SK-N-SH (cell line): ENCODE measurements around the gene CCT6B.

Source experiments
- EP300 ChIP-seq, 2 experiments: IDR thresholded peaks; 2 replicates each; pipeline versions ENCODE4 v1.4.0 to v1.6.1; 2012; ENCODE audit warnings: borderline replicate concordance in 1 of 2, low read depth in 1 of 2, low read length in 1 of 2
- FOXJ3 ChIP-seq: sonication (generic); formaldehyde crosslinking; IDR thresholded peaks from 2 replicates; pipeline ENCODE4 v1.5.1; 2020; ENCODE audit warnings: mild to moderate bottlenecking, missing genetic modification reagents
- GATA2 ChIP-seq: sonication (generic); formaldehyde crosslinking; IDR thresholded peaks from 2 replicates; pipeline ENCODE4 v1.5.0; 2020; ENCODE audit warnings: mild to moderate bottlenecking, missing genetic modification reagents
- RAD21 ChIP-seq: IDR thresholded peaks from 2 replicates; pipeline ENCODE4 v1.6.1; 2012; ENCODE audit warnings: mild to moderate bottlenecking, low read length
- RFX5 ChIP-seq: IDR thresholded peaks from 2 replicates; pipeline ENCODE4 v1.6.1; 2012; ENCODE audit warnings: mild to moderate bottlenecking, improper control_type of control experiment, low read length
- RXRA ChIP-seq: IDR thresholded peaks from 2 replicates; pipeline ENCODE4 v1.4.0; 2012; ENCODE audit warnings: low read depth, mild to moderate bottlenecking, borderline replicate concordance
- SMC3 ChIP-seq: IDR thresholded peaks from 2 replicates; pipeline ENCODE4 v1.6.1; 2012; ENCODE audit warnings: low read depth, low read length, improper control_type of control experiment
- TAF1 ChIP-seq: IDR thresholded peaks from 2 replicates; pipeline ENCODE4 v1.6.1; 2012; ENCODE audit warnings: low read depth, mild to moderate bottlenecking, low read length, moderate library complexity, borderline replicate concordance
- YY1 ChIP-seq: IDR thresholded peaks from 2 replicates; pipeline ENCODE4 v1.4.0; 2012; ENCODE audit warnings: low read depth, mild to moderate bottlenecking
- TF ChIP-seq, protein P1 (sequence below): fragments of 200-600 bp; sonication (generic); IDR thresholded peaks from 2 replicates; pipeline ENCODE4 v1.6.1; 2017; ENCODE audit warnings: antibody characterized with exemption, mild to moderate bottlenecking, moderate library complexity
- TF ChIP-seq, protein P2 (sequence below): IDR thresholded peaks from 2 replicates; pipeline ENCODE4; 2012
- TF ChIP-seq, protein P3 (sequence below): IDR thresholded peaks from 2 replicates; pipeline ENCODE4 v1.6.1; 2012; ENCODE audit warnings: mild to moderate bottlenecking, low read depth, low read length, moderate library complexity
- TF ChIP-seq, protein P4 (sequence below): IDR thresholded peaks from 2 replicates; pipeline ENCODE4 v1.4.0; 2012; ENCODE audit warnings: low read depth
- TF ChIP-seq, protein P5 (sequence below): IDR thresholded peaks from 2 replicates; pipeline ENCODE4 v1.4.0; 2012; ENCODE audit warnings: low read depth, borderline replicate concordance

DNA sequence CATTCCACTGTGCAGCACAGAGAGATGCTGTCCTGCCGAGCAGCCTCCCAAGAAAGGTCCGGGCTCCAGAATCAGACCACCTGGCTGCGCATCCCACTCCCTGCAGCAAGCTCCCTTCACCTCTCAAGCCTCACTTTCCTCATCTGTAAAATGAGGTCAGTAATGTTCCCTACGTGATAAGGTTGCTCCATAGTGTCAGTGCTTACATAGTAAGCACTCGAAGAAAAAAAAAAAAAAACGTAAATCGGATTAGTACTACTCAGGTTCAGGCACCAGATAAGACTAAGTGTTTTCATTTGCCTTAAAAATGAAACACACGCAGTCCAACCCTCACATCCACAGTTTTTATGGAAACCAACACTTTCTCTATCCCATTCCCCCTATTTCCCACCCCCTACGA, 76.7 kb downstream of the CCT6B start:
- no peak for TF ChIP-seq TAF1
- TF ChIP-seq, protein P1, sequence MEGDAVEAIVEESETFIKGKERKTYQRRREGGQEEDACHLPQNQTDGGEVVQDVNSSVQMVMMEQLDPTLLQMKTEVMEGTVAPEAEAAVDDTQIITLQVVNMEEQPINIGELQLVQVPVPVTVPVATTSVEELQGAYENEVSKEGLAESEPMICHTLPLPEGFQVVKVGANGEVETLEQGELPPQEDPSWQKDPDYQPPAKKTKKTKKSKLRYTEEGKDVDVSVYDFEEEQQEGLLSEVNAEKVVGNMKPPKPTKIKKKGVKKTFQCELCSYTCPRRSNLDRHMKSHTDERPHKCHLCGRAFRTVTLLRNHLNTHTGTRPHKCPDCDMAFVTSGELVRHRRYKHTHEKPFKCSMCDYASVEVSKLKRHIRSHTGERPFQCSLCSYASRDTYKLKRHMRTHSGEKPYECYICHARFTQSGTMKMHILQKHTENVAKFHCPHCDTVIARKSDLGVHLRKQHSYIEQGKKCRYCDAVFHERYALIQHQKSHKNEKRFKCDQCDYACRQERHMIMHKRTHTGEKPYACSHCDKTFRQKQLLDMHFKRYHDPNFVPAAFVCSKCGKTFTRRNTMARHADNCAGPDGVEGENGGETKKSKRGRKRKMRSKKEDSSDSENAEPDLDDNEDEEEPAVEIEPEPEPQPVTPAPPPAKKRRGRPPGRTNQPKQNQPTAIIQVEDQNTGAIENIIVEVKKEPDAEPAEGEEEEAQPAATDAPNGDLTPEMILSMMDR: no peak
- TF ChIP-seq EP300 (IDR thresholded peaks at IDR 0.05; ENCODE audit: borderline replicate concordance in 1 of 2, low read depth in 1 of 2, low read length in 1 of 2): no peak
- no peak for TF ChIP-seq FOXJ3 (CRISPR knock-in tag)
- TF ChIP-seq RAD21: no peak
- no peak for TF ChIP-seq RXRA
- TF ChIP-seq, protein P2, sequence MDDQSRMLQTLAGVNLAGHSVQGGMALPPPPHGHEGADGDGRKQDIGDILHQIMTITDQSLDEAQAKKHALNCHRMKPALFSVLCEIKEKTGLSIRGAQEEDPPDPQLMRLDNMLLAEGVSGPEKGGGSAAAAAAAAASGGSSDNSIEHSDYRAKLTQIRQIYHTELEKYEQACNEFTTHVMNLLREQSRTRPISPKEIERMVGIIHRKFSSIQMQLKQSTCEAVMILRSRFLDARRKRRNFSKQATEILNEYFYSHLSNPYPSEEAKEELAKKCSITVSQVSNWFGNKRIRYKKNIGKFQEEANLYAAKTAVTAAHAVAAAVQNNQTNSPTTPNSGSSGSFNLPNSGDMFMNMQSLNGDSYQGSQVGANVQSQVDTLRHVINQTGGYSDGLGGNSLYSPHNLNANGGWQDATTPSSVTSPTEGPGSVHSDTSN: no peak
- no peak for TF ChIP-seq YY1
- TF ChIP-seq, protein P3, sequence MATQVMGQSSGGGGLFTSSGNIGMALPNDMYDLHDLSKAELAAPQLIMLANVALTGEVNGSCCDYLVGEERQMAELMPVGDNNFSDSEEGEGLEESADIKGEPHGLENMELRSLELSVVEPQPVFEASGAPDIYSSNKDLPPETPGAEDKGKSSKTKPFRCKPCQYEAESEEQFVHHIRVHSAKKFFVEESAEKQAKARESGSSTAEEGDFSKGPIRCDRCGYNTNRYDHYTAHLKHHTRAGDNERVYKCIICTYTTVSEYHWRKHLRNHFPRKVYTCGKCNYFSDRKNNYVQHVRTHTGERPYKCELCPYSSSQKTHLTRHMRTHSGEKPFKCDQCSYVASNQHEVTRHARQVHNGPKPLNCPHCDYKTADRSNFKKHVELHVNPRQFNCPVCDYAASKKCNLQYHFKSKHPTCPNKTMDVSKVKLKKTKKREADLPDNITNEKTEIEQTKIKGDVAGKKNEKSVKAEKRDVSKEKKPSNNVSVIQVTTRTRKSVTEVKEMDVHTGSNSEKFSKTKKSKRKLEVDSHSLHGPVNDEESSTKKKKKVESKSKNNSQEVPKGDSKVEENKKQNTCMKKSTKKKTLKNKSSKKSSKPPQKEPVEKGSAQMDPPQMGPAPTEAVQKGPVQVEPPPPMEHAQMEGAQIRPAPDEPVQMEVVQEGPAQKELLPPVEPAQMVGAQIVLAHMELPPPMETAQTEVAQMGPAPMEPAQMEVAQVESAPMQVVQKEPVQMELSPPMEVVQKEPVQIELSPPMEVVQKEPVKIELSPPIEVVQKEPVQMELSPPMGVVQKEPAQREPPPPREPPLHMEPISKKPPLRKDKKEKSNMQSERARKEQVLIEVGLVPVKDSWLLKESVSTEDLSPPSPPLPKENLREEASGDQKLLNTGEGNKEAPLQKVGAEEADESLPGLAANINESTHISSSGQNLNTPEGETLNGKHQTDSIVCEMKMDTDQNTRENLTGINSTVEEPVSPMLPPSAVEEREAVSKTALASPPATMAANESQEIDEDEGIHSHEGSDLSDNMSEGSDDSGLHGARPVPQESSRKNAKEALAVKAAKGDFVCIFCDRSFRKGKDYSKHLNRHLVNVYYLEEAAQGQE: no peak
- TF ChIP-seq, protein P4, sequence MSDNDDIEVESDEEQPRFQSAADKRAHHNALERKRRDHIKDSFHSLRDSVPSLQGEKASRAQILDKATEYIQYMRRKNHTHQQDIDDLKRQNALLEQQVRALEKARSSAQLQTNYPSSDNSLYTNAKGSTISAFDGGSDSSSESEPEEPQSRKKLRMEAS: no peak
- TF ChIP-seq SMC3: no peak
- no peak for TF ChIP-seq GATA2 (CRISPR knock-in tag)
- TF ChIP-seq RFX5: no peak
- TF ChIP-seq, protein P5, sequence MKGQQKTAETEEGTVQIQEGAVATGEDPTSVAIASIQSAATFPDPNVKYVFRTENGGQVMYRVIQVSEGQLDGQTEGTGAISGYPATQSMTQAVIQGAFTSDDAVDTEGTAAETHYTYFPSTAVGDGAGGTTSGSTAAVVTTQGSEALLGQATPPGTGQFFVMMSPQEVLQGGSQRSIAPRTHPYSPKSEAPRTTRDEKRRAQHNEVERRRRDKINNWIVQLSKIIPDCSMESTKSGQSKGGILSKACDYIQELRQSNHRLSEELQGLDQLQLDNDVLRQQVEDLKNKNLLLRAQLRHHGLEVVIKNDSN: no peak
